Chondrocyte (in vitro differentiated cells): ENCODE measurements around the gene KRTAP4-4. TPM values are rescaled to one million over a fixed set of nuclear protein-coding genes. Genes with fewer than 3 reads are reported as not detected.
A peak's percentile ranks its signal among the peaks of the same experiment; 100 is the strongest.
"Not testable (repeated sequence)": the region's sequence is repeated elsewhere in the genome, so short reads cannot be mapped to it uniquely, and the experiment has no call there.

Experiments used
- DNase-seq: peaks from one replicate; pipeline ENCODE4 v3.0.0; 2021; ENCODE audit warnings: mixed read lengths, low spot score
- H3K27ac Mint-ChIP-seq: one replicate; pipeline ENCODE4 v1.8.0; 2021; ENCODE audit warnings: mild to moderate bottlenecking, moderate library complexity, mixed read lengths; ENCODE audit not compliant: unreplicated experiment
- H3K27me3 Mint-ChIP-seq: 2 replicates; pipeline ENCODE4 v1.8.0; 2021; ENCODE audit warnings: low read depth, mixed read lengths
- H3K36me3 Mint-ChIP-seq: 2 replicates; pipeline ENCODE4 v1.8.0; 2021; ENCODE audit warnings: low read depth, mixed read lengths
- H3K4me1 Mint-ChIP-seq: 2 replicates; pipeline ENCODE4 v1.8.0; 2021; ENCODE audit warnings: low read depth, mild to moderate bottlenecking, mixed read lengths
- H3K4me3 Mint-ChIP-seq: one replicate; pipeline ENCODE4 v1.8.0; 2021; ENCODE audit warnings: mild to moderate bottlenecking, moderate library complexity, mixed read lengths; ENCODE audit not compliant: unreplicated experiment
- H3K9me3 Mint-ChIP-seq: 2 replicates; pipeline ENCODE4 v1.8.0; 2021; ENCODE audit warnings: low read depth, mixed read lengths
- total RNA-seq: library from RNA; stranded (reverse); gene quantifications from 3 replicates; pipeline ENCODE4 v1.2.1, GENCODE V29; 2021
- TF ChIP-seq, protein P1 (sequence below): fragments of 200-600 bp; sonication (generic); IDR thresholded peaks from 2 replicates; pipeline ENCODE4 v1.5.0; 2021; ENCODE audit warnings: antibody characterized with exemption, mild to moderate bottlenecking, moderate library complexity

Gene KRTAP4-4
- total RNA-seq, 1 donor from 2014 or later, result not detected

DNA sequence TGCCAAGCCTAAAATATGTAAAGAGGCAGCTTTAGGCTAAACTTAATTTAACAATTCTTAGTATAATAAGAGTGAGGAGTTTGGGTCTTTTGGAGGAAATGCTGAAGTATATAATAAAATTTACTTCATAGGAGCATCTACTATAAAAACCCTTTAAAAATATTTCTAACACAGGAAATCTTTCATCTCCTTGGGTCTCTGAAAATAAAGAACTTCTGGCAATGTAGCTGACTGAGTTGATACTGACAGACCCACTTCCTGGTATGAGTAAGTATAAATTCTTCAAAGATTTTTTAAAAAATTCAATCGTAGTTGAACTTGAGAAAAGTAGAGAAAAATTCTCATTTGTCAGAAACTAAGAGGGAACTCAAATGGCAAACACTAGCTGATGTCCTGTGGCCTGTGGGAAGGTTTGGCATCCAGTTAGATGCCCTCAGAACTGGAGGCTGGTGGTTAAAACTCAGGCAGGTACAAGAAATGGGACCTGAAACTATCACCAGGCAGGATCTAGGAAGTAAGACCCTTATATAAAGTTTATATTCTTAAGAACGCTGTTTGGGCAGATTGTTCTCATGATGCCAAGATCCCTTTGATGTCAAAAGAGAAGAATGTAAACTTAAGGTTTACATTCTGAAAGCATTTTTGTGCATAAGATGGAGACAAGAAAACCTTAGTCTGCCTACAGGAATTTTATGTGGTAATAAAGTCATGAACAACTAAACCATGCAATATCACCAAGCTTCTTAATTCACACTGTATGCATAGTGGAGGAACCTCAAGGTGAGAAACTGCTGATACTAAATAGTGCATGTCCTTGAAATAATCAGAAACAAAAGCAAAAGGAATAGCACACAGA is 26.4 kb downstream of the KRTAP4-4 start:
- H3K4me3 Mint-ChIP-seq, result no peak overlapping the region
- no peak for DNase-seq
- peak overlapping the region; percentile 12 for H3K27ac Mint-ChIP-seq

DNA sequence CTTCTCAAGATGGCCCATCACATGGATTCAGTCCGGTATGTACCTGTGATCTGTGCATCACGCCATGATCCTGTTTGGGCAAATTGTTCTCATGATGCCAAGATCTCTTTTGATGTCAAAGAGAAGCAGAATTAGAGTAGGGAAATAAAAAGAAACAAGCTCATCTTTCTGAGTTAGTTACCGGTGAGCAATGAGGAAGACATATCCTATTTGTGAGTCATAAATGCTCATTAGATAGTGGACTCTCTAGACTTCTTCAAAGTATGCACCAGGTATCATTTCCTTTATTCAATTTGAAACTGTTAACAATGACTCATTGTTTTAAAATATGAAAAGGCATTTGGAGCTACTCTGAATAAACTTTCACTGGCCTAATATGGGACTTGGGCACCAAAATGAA is 28.6 kb downstream of the KRTAP4-4 start:
- DNase-seq, result no peak
- TF ChIP-seq, protein P1, sequence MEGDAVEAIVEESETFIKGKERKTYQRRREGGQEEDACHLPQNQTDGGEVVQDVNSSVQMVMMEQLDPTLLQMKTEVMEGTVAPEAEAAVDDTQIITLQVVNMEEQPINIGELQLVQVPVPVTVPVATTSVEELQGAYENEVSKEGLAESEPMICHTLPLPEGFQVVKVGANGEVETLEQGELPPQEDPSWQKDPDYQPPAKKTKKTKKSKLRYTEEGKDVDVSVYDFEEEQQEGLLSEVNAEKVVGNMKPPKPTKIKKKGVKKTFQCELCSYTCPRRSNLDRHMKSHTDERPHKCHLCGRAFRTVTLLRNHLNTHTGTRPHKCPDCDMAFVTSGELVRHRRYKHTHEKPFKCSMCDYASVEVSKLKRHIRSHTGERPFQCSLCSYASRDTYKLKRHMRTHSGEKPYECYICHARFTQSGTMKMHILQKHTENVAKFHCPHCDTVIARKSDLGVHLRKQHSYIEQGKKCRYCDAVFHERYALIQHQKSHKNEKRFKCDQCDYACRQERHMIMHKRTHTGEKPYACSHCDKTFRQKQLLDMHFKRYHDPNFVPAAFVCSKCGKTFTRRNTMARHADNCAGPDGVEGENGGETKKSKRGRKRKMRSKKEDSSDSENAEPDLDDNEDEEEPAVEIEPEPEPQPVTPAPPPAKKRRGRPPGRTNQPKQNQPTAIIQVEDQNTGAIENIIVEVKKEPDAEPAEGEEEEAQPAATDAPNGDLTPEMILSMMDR, result no peak
- Mint-ChIP-seq H3K36me3 (no peaks in the 10 kb centered on the region), H3K4me3 (no peak overlapping the region), H3K9me3 (peaks cover 11% of the 10 kb centered on the region), H3K27me3 (no peaks in the 10 kb centered on the region), H3K4me1 (peaks cover 13% of the 10 kb centered on the region), H3K27ac (no peak overlapping the region)

More for the DNA sequence above, 26.4 kb downstream of the KRTAP4-4 start:
- Mint-ChIP-seq H3K36me3 (peaks cover 3% of the 10 kb centered on the region), H3K9me3 (peaks cover 19% of the 10 kb centered on the region), H3K4me1 (peaks cover 13% of the 10 kb centered on the region), H3K27me3 (no peaks in the 10 kb centered on the region)
- TF ChIP-seq, protein P1, result no peak

DNA sequence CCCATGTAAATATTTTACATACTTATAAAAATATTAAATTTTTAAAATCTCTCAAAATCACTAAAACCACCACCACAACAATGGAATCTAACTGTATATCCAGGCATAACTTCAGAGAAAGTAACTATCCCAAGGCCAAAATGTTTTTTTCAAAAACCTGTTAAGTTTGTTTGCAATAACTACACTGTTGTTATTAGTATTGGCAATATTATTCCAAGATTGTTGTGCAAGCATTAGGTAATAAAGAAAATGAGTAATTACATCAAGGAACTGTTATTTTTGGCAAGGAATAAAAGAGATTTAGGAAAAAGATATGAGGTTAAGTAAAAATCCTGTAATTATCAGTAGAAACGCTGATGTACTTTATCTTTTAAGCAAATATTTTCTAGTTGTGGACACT is 33.2 kb downstream of the KRTAP4-4 start:
- Mint-ChIP-seq H3K36me3 (no peaks in the 10 kb centered on the region), H3K4me1 (peaks cover 20% of the 10 kb centered on the region), H3K27ac (no peak overlapping the region), H3K27me3 (no peaks in the 10 kb centered on the region), H3K9me3 (peaks cover 9% of the 10 kb centered on the region), H3K4me3 (no peak overlapping the region)
- DNase-seq, result no peak
- TF ChIP-seq, protein P1, result no peak

DNA sequence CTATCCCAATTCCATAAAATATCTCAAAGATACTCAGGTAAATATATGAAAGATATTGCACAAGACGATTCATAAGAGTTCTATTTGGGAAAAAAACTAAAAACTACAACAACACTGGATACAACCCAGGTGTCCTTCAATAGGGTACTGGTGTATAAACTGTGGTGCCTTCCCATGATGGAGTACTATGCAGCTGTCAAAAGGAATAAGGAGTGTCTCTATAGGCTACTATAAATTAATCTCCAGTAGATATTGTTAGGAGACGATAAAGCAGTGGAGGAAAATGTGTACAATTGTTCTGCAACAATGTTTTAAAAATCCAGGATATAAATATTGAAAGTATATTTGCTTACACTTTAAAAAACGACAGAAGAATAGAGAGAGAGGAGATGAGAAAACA is 34.1 kb downstream of the KRTAP4-4 start:
- H3K9me3 Mint-ChIP-seq, result peaks cover 9% of the 10 kb centered on the region
- H3K27me3 Mint-ChIP-seq, result no peaks in the 10 kb centered on the region
- no peak overlapping the region for H3K4me3 Mint-ChIP-seq
- TF ChIP-seq, protein P1, result no peak
- DNase-seq, result no peak
- H3K4me1 Mint-ChIP-seq, result peaks cover 15% of the 10 kb centered on the region
- H3K27ac Mint-ChIP-seq, result no peak overlapping the region
- no peaks in the 10 kb centered on the region for H3K36me3 Mint-ChIP-seq

DNA sequence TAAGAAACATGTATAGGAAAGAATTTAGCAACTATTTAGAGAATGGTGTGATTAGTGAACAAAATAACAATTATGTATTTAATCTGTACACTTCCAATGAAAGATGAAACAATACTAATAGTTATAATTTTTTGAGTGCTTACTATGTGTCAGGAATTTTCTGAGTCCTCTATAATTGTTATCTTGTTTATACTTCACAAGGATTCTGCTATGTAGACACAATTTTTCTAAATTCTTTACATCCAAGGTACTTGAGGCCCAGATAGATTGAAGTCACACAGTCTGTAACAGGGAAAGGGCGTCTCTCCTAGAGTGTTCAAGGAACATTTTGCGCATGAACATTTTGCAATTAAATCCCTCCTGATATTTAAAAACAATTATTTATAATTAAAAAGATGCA is 35.5 kb downstream of the KRTAP4-4 start:
- Mint-ChIP-seq H3K27ac (no peak overlapping the region), H3K4me1 (peaks cover 19% of the 10 kb centered on the region)
- TF ChIP-seq, protein P1, result no peak

DNA sequence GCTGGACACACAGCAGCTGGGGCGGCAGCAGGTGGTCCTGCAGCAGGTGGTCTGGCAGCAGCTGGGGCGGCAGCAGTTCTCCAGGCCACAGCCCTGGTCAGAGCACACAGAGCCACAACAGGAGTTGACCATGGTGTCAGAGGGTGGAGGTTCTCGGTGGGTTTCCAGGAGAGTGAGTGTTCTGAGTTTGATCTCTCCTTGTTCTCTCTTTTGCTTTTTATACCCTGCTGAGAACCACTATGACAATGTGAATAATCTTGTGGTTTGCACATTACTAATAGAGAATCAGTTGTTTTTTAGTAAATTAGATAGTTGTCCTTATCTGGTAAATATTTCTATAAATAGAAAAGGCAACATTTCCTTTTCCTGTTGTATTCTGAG is 36.6 kb downstream of the KRTAP4-4 start, which contains the start of gene KRTAP4-12:
Gene KRTAP4-12, minus strand, starts transcription at position 192 of the 381 bp plus-strand sequence. Its CDS starts 60 bp downstream, at position 132.
- H3K36me3 Mint-ChIP-seq, H3K27me3 Mint-ChIP-seq, H3K9me3 Mint-ChIP-seq, H3K4me3 Mint-ChIP-seq, H3K27ac Mint-ChIP-seq, DNase-seq: not testable (repeated sequence)
- H3K4me1 Mint-ChIP-seq, result peaks cover 27% of the 10 kb centered on the region

More for the DNA sequence above, 35.5 kb downstream of the KRTAP4-4 start:
- H3K36me3 Mint-ChIP-seq, result no peaks in the 10 kb centered on the region
- DNase-seq, result no peak
- no peaks in the 10 kb centered on the region for H3K27me3 Mint-ChIP-seq
- no peak overlapping the region for H3K4me3 Mint-ChIP-seq
- H3K9me3 Mint-ChIP-seq, result peaks cover 9% of the 10 kb centered on the region

DNA sequence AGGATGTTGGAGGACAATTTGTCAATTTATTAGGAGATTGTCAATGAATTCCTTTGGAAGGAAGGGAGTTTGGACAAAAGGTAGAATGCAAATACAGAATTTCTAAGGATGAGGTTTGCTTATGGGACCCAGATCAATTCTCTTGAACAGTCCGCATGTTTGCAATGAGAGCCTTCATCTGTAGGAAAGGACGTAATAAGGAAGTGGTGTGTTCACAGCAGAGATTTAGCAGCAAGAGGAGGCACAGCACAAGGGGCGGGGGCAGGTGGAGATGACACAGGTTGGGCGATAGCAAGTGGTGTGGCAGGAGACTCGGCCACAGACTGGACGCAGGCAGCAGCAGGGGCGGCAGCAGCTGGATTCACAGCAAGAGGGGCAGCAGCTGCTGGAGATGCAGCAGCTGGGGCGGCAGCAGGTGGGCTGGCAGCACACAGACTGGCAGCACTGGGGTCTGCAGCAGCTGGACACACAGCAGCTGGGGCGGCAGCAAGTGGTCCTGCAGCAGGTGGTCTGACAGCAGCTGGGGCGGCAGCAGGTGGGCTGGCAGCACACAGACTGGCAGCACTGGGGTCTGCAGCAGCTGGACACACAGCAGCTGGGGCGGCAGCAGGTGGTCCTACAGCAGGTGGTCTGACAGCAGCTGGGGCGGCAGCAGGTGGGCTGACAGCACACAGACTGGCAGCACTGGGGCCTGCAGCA is 37.1 kb downstream of the KRTAP4-4 start:
- H3K27me3 Mint-ChIP-seq, H3K36me3 Mint-ChIP-seq, H3K9me3 Mint-ChIP-seq, DNase-seq, H3K27ac Mint-ChIP-seq, H3K4me3 Mint-ChIP-seq: not testable (repeated sequence)
- peaks cover 32% of the 10 kb centered on the region for H3K4me1 Mint-ChIP-seq
